ENCODE data around the gene PDGFC.
A peak's percentile ranks its signal among the peaks of the same experiment; 100 is the strongest.
"Not testable (repeated sequence)": the region's sequence is repeated elsewhere in the genome, so short reads cannot be mapped to it uniquely, and the experiment has no call there.

Gene PDGFC

GRCh38 chr4:156870131-156870530 is 101.5 kb downstream of the PDGFC start:
- Histone ChIP-seq H3K4me3 (ENCODE audit: low read length) (no peak overlapping the region), H3K27me3 (ENCODE audit: control insufficient read depth, insufficient read depth, low read length) (no peaks in the 10 kb centered on the region), H3K4me1 (ENCODE audit: control insufficient read depth, insufficient read depth, low read length) (peaks cover 20% of the 10 kb centered on the region), H3K9me3 (replicated peaks; ENCODE audit: low read length) (no peaks in the 10 kb centered on the region), H3K4me2 (ENCODE audit: low read length) (peak overlapping the region; percentile 31), H3K9ac (ENCODE audit: low read depth, low read length) (no peak overlapping the region), H3K36me3 (ENCODE audit: insufficient read depth, low read length) (peaks cover 3% of the 10 kb centered on the region)

DNA sequence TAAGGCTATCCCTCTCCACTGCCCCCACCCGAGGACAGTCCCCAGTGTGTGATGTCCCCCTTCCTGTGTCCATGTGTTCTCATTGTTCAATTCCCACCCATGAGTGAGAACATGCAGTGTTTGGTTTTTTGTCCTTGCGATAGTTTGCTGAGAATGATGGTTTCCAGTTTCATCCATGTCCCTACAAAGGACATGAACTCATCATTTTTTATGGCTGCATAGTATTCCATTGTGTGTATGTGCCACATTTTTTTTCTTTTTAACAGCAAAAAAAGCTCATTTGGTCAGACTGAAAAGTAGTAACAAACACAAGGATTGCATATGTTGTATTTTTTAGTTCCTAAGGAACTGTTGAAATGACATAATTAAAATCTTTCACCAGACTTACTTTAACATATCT is 105.5 kb downstream of the PDGFC start:
- H3K4me1 ChIP-seq (ENCODE audit: control insufficient read depth, insufficient read depth, low read length), result peaks cover 19% of the 10 kb centered on the region
- not testable (repeated sequence) for H3K4me3 ChIP-seq (ENCODE audit: low read length); H3K27me3 ChIP-seq (ENCODE audit: control insufficient read depth, insufficient read depth, low read length); H3K9ac ChIP-seq (ENCODE audit: low read depth, low read length); H3K9me3 ChIP-seq (replicated peaks; ENCODE audit: low read length); H3K4me2 ChIP-seq (ENCODE audit: low read length); H3K36me3 ChIP-seq (ENCODE audit: insufficient read depth, low read length)

DNA sequence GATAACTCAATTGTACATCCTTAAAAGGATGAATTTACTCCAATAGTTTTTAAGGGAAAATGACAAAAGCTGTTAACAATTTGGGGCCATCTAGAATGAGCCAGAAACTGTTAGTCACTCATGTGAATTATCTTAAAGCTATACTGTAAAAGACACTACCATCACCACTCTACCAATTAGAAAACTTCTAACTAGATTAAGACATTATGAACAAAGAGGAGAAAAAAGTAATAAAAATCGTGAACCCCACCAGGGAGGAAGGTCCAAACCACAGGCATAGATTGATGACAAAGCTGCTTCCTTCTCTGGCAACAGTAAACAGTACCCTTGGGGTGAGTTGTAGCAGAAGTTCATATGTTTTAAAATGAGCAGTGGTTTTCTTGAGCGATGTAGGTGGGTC is 106.1 kb downstream of the PDGFC start:
- Histone ChIP-seq H3K36me3 (ENCODE audit: insufficient read depth, low read length) (peaks cover 3% of the 10 kb centered on the region), H3K27me3 (ENCODE audit: control insufficient read depth, insufficient read depth, low read length) (no peaks in the 10 kb centered on the region), H3K9me3 (replicated peaks; ENCODE audit: low read length) (no peaks in the 10 kb centered on the region), H3K4me2 (ENCODE audit: low read length) (no peak overlapping the region), H3K9ac (ENCODE audit: low read depth, low read length) (no peak overlapping the region), H3K4me1 (ENCODE audit: control insufficient read depth, insufficient read depth, low read length) (peaks cover 12% of the 10 kb centered on the region), H3K4me3 (ENCODE audit: low read length) (no peak overlapping the region)

- no peaks in the 10 kb centered on the region for H3K4me1 ChIP-seq (ENCODE audit: control insufficient read depth, insufficient read depth, low read length)
- no peaks in the 10 kb centered on the region for H3K27me3 ChIP-seq (ENCODE audit: control insufficient read depth, insufficient read depth, low read length)
- H3K36me3 ChIP-seq (ENCODE audit: insufficient read depth, low read length), result peaks cover 3% of the 10 kb centered on the region
Observed at GRCh38 chr4:156858071-156858470, 113.5 kb downstream of the PDGFC start.

DNA sequence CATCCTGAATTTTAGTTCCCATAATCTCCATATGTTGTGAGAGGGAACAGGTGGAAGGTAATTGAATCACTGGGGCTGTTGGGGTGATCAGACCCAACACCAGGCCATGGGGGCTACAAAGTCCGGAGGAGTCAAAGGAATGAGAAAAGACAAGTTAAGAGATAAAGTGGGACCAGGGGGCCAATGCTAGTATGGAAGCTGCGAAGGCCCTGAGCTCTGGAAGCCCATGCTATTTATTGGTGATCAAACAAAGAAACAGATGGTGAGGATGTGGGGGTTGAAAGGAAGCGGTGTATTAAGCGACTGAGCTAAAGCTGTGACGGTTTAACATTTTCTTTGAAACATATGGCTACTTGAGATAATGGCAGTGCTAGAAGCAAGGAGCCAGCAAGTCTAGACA is 132.8 kb downstream of the PDGFC start:
- no peak overlapping the region for H3K9ac ChIP-seq (ENCODE audit: low read depth, low read length)
- H3K4me3 ChIP-seq (ENCODE audit: low read length), result no peak overlapping the region
- peaks cover 37% of the 10 kb centered on the region for H3K36me3 ChIP-seq (ENCODE audit: insufficient read depth, low read length)
- H3K9me3 ChIP-seq (replicated peaks; ENCODE audit: low read length), result peaks cover 25% of the 10 kb centered on the region
- H3K27me3 ChIP-seq (ENCODE audit: control insufficient read depth, insufficient read depth, low read length), result no peaks in the 10 kb centered on the region
- peaks cover 13% of the 10 kb centered on the region for H3K4me1 ChIP-seq (ENCODE audit: control insufficient read depth, insufficient read depth, low read length)
- H3K4me2 ChIP-seq (ENCODE audit: low read length), result no peak overlapping the region

More at GRCh38 chr4:156858071-156858470, 113.5 kb downstream of the PDGFC start:
- no peak overlapping the region for H3K4me2 ChIP-seq (ENCODE audit: low read length)
- no peak overlapping the region for H3K9ac ChIP-seq (ENCODE audit: low read depth, low read length)
- H3K9me3 ChIP-seq (replicated peaks; ENCODE audit: low read length), result no peaks in the 10 kb centered on the region
- H3K4me3 ChIP-seq (ENCODE audit: low read length), result no peak overlapping the region

- H3K4me1 ChIP-seq (ENCODE audit: control insufficient read depth, insufficient read depth, low read length), result peaks cover 18% of the 10 kb centered on the region
- H3K9ac ChIP-seq (ENCODE audit: low read depth, low read length), result no peak overlapping the region
- H3K27me3 ChIP-seq (ENCODE audit: control insufficient read depth, insufficient read depth, low read length), result no peaks in the 10 kb centered on the region
Observed at GRCh38 chr4:156837625-156838345, 133.8 kb downstream of the PDGFC start.

GRCh38 chr4:156832886-156833285 is 138.7 kb downstream of the PDGFC start:
- Histone ChIP-seq H3K9ac (ENCODE audit: low read depth, low read length) (no peak overlapping the region), H3K9me3 (replicated peaks; ENCODE audit: low read length) (no peaks in the 10 kb centered on the region), H3K4me1 (ENCODE audit: control insufficient read depth, insufficient read depth, low read length) (peaks cover 48% of the 10 kb centered on the region), H3K27me3 (ENCODE audit: control insufficient read depth, insufficient read depth, low read length) (no peaks in the 10 kb centered on the region), H3K36me3 (ENCODE audit: insufficient read depth, low read length) (peaks cover 9% of the 10 kb centered on the region), H3K4me2 (ENCODE audit: low read length) (no peak overlapping the region), H3K4me3 (ENCODE audit: low read length) (no peak overlapping the region)

More at GRCh38 chr4:156837625-156838345, 133.8 kb downstream of the PDGFC start:
- Histone ChIP-seq H3K4me2 (ENCODE audit: low read length) (no peak overlapping the region), H3K4me3 (ENCODE audit: low read length) (no peak overlapping the region), H3K9me3 (replicated peaks; ENCODE audit: low read length) (peaks cover 25% of the 10 kb centered on the region), H3K36me3 (ENCODE audit: insufficient read depth, low read length) (peaks cover 34% of the 10 kb centered on the region)

DNA sequence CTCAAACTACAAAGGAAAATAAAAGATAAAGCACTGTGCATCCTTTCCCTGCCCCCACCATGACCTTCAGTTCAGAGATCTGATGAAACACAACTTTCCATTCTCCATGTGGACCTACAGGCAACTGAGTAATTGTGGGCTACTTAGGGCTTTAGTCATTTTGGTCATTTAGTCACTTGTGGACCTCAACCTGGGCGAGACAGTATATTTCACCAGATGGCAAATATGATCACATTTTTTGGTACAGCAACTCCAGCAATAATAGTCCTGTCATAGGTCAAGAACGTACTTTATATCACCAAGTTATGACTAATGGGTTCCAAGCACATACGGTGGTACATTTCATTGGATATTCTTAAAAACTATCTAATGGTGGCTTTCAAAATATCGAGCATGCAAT is 141.2 kb downstream of the PDGFC start:
- Histone ChIP-seq H3K9me3 (replicated peaks; ENCODE audit: low read length) (no peaks in the 10 kb centered on the region), H3K4me1 (ENCODE audit: control insufficient read depth, insufficient read depth, low read length) (peaks cover 52% of the 10 kb centered on the region), H3K4me2 (ENCODE audit: low read length) (peak overlapping the region; percentile 48), H3K36me3 (ENCODE audit: insufficient read depth, low read length) (peaks cover 10% of the 10 kb centered on the region), H3K27me3 (ENCODE audit: control insufficient read depth, insufficient read depth, low read length) (no peaks in the 10 kb centered on the region), H3K4me3 (ENCODE audit: low read length) (no peak overlapping the region), H3K9ac (ENCODE audit: low read depth, low read length) (peak overlapping the region; percentile 74)

- no peaks in the 10 kb centered on the region for H3K27me3 ChIP-seq (ENCODE audit: control insufficient read depth, insufficient read depth, low read length)
- H3K36me3 ChIP-seq (ENCODE audit: insufficient read depth, low read length), result peaks cover 8% of the 10 kb centered on the region
- peak overlapping the region; percentile 45 for H3K4me3 ChIP-seq (ENCODE audit: low read length)
- H3K9ac ChIP-seq (ENCODE audit: low read depth, low read length), result peak overlapping the region; percentile 74
- H3K4me2 ChIP-seq (ENCODE audit: low read length), result peak overlapping the region; percentile 72
- no peaks in the 10 kb centered on the region for H3K9me3 ChIP-seq (replicated peaks; ENCODE audit: low read length)
- H3K4me1 ChIP-seq (ENCODE audit: control insufficient read depth, insufficient read depth, low read length), result peaks cover 47% of the 10 kb centered on the region
Observed at GRCh38 chr4:156829201-156829873, 142.3 kb downstream of the PDGFC start.

- no peak overlapping the region for H3K4me3 ChIP-seq (ENCODE audit: low read length)
- H3K9ac ChIP-seq (ENCODE audit: low read depth, low read length), result no peak overlapping the region
- H3K9me3 ChIP-seq (replicated peaks; ENCODE audit: low read length), result no peaks in the 10 kb centered on the region
- H3K4me2 ChIP-seq (ENCODE audit: low read length), result no peak overlapping the region
- peaks cover 6% of the 10 kb centered on the region for H3K36me3 ChIP-seq (ENCODE audit: insufficient read depth, low read length)
- peaks cover 37% of the 10 kb centered on the region for H3K4me1 ChIP-seq (ENCODE audit: control insufficient read depth, insufficient read depth, low read length)
- H3K27me3 ChIP-seq (ENCODE audit: control insufficient read depth, insufficient read depth, low read length), result no peaks in the 10 kb centered on the region
Observed at GRCh38 chr4:156827519-156827918, 144.1 kb downstream of the PDGFC start.

GRCh38 chr4:156825074-156825473 is 146.5 kb downstream of the PDGFC start:
- no peak overlapping the region for H3K4me2 ChIP-seq (ENCODE audit: low read length)
- H3K36me3 ChIP-seq (ENCODE audit: insufficient read depth, low read length), result peaks cover 6% of the 10 kb centered on the region
- H3K9ac ChIP-seq (ENCODE audit: low read depth, low read length), result no peak overlapping the region
- no peaks in the 10 kb centered on the region for H3K27me3 ChIP-seq (ENCODE audit: control insufficient read depth, insufficient read depth, low read length)
- no peaks in the 10 kb centered on the region for H3K9me3 ChIP-seq (replicated peaks; ENCODE audit: low read length)
- H3K4me3 ChIP-seq (ENCODE audit: low read length), result no peak overlapping the region
- H3K4me1 ChIP-seq (ENCODE audit: control insufficient read depth, insufficient read depth, low read length), result peaks cover 30% of the 10 kb centered on the region
